HepG2 (cell line): ENCODE measurements around the gene HCFC1R1. TPM values are rescaled to one million over a fixed set of nuclear protein-coding genes. Genes with fewer than 3 reads are reported as not detected.

Experiments
- HDAC1 ChIP-seq: sonication (generic); formaldehyde crosslinking; IDR thresholded peaks from 2 replicates; pipeline ENCODE4 v1.5.1; 2020; ENCODE audit warnings: mild to moderate bottlenecking, missing genetic modification reagents
- HDAC6 ChIP-seq: fragments of 200-600 bp; sonication (generic); IDR thresholded peaks from 2 replicates; pipeline ENCODE4 v1.7.0; 2017; ENCODE audit warnings: mild to moderate bottlenecking, antibody characterized with exemption, low read length, low read depth
- HOXA9 ChIP-seq: sonication (generic); formaldehyde crosslinking; IDR thresholded peaks from 2 replicates; pipeline ENCODE4 v1.8.1; 2022; ENCODE audit warnings: missing genetic modification reagents, mild to moderate bottlenecking, moderate library complexity, borderline replicate concordance
- NONO ChIP-seq, 2 experiments: fragments of 450-650 bp in 1 of 2; sonication (generic) in 1 of 2; formaldehyde crosslinking in 1 of 2; IDR thresholded peaks in 1 of 2; conservative IDR thresholded peaks in 1 of 2; 2 replicates each; pipeline versions ENCODE4 v1.6.1 to v1.8.0; 2017 to 2022; ENCODE audit warnings: mild to moderate bottlenecking in 1 of 2, missing genetic modification reagents in 1 of 2, moderate library complexity in 1 of 2
- SOX5 ChIP-seq: IDR thresholded peaks from 2 replicates; pipeline ENCODE4 v1.6.1; 2016; ENCODE audit warnings: borderline replicate concordance
- TBX2 ChIP-seq: sonication (generic); formaldehyde crosslinking; IDR thresholded peaks from 2 replicates; pipeline ENCODE4 v1.5.0; 2020; ENCODE audit warnings: missing genetic modification reagents, mild to moderate bottlenecking, borderline replicate concordance
- ZBTB8A ChIP-seq: sonication (generic); formaldehyde crosslinking; IDR thresholded peaks from 2 replicates; pipeline ENCODE4 v1.4.0; 2020; ENCODE audit warnings: mild to moderate bottlenecking, low read depth, missing genetic modification reagents, borderline replicate concordance
- ZMYM2 ChIP-seq: sonication (generic); formaldehyde crosslinking; IDR thresholded peaks from 2 replicates; pipeline ENCODE4 v1.8.0; 2022; ENCODE audit warnings: mild to moderate bottlenecking, missing genetic modification reagents
- ZNF264 ChIP-seq: sonication (generic); formaldehyde crosslinking; IDR thresholded peaks from 2 replicates; pipeline ENCODE4 v1.4.0; 2020; ENCODE audit warnings: missing genetic modification reagents
- ZNF790 ChIP-seq: sonication (generic); formaldehyde crosslinking; IDR thresholded peaks from 2 replicates; pipeline ENCODE4 v1.8.0; 2022; ENCODE audit warnings: missing genetic modification reagents, mild to moderate bottlenecking, borderline replicate concordance
- ZNF878 ChIP-seq: sonication (generic); formaldehyde crosslinking; IDR thresholded peaks from 2 replicates; pipeline ENCODE4 v1.8.1; 2023; ENCODE audit warnings: mild to moderate bottlenecking, missing genetic modification reagents, moderate library complexity
- polyA plus RNA-seq, 8 experiments: library from polyadenylated mRNA; depleted of rRNA in 3 of 8; stranded (reverse) in 7 of 8; unstranded in 1 of 8; fragments of >200 nt; fragmentation: Illumina TruSeq in 4 of 8; extraction: Trizol in 4 of 8; gene quantifications; 2 replicates each; pipeline versions ENCODE4 v1.2.1 to v1.2.3, GENCODE V29; 2011 to 2016; ENCODE audit warnings: low read depth in 4 of 8, missing spikeins in 1 of 8, mixed read lengths in 1 of 8; ENCODE audit not compliant: insufficient read depth in 1 of 8
- total RNA-seq, 5 experiments: library from RNA; depleted of rRNA; stranded (reverse); fragments of >200 nt; fragmentation: Illumina TruSeq; extraction: Trizol; gene quantifications; 2 replicates each; pipeline ENCODE4 v1.2.3, GENCODE V29; 2016; ENCODE audit warnings: low read depth in 1 of 5
- TF ChIP-seq, protein P1 (sequence below): sonication (generic); formaldehyde crosslinking; IDR thresholded peaks from 2 replicates; pipeline ENCODE4 v1.5.0; 2020; ENCODE audit warnings: mild to moderate bottlenecking, missing genetic modification reagents
- TF ChIP-seq, protein P2 (sequence below): sonication (generic); formaldehyde crosslinking; IDR thresholded peaks from 2 replicates; pipeline ENCODE4 v1.8.1; 2022; ENCODE audit warnings: mild to moderate bottlenecking, missing genetic modification reagents
- TF ChIP-seq, protein P3 (sequence below): IDR thresholded peaks from 2 replicates; pipeline ENCODE4 v1.6.1; 2016; ENCODE audit warnings: missing compliant biosample characterization, missing genetic modification reagents, borderline replicate concordance
- TF ChIP-seq, protein P4 (sequence below): sonication (generic); formaldehyde crosslinking; IDR thresholded peaks from 2 replicates; pipeline ENCODE4 v1.5.0; 2020; ENCODE audit warnings: mild to moderate bottlenecking, missing genetic modification reagents, borderline replicate concordance

HCFC1R1 gene
- total and polyA plus RNA-seq, 2 of the 13 experiments (the other 11 are each of a cell fraction or from before 2014, with no cell fraction given) = 13.8 to 16.1 TPM

DNA sequence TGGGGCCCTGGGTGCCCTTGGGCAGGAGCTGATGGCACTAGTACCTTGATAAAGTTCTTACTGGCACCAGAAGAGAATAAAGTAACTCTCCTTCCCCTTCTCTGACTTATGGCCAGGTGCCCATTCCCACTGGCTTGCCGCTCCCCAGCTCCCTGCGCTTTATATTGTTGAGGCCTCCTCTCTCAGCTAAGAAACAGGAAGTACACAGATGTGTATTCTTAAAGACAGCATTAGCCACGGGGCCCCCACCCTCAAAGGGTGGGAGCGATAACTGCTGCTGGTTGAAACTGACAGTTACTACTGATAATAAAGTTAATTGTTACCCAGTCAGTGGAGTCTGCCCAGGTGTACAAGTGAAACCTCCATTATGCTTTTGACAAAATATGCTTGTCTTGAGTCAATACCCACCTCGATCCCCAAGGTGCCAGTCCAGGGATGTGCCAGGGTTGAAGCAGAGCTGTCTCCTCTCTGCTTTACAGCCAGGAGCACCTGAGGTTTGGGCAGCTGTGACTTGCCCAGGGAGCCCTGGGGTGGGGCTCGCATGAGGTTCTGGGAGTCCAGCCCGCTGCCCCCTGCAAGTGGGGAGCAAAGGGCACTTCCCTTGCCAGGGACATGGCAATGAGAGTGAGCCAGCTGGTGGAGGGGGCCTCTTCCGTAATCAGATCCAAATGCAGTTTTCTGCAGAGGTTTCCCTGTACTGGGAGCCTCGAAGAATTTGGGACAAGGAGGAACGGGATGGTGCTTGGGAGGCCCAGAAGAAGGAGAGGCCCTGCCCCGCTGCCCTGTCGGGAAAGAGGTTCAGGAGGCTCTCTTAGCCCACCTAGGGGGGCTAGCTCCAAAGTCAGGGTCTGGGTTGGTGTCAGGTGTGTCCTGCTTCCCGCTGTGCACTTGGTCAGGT is 16.4 kb downstream of the HCFC1R1 start (continued):
- TF ChIP-seq, protein P1, sequence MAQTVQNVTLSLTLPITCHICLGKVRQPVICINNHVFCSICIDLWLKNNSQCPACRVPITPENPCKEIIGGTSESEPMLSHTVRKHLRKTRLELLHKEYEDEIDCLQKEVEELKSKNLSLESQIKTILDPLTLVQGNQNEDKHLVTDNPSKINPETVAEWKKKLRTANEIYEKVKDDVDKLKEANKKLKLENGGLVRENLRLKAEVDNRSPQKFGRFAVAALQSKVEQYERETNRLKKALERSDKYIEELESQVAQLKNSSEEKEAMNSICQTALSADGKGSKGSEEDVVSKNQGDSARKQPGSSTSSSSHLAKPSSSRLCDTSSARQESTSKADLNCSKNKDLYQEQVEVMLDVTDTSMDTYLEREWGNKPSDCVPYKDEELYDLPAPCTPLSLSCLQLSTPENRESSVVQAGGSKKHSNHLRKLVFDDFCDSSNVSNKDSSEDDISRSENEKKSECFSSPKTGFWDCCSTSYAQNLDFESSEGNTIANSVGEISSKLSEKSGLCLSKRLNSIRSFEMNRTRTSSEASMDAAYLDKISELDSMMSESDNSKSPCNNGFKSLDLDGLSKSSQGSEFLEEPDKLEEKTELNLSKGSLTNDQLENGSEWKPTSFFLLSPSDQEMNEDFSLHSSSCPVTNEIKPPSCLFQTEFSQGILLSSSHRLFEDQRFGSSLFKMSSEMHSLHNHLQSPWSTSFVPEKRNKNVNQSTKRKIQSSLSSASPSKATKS = no peak
- TF ChIP-seq TBX2 (CRISPR knock-in tag) (no peak), HOXA9 (CRISPR knock-in tag) (no peak), ZBTB8A (CRISPR knock-in tag) (no peak), ZNF878 (no peak), NONO (IDR thresholded peaks at IDR 0.05) (no peak), NONO (CRISPR knock-in tag; conservative IDR thresholded peaks at IDR 0.05) (0 out of 2 replicates have a peak, but pooled peaks have one; percentile 36), SOX5 (CRISPR knock-in tag) (no peak), ZMYM2 (CRISPR knock-in tag) (no peak), HDAC1 (CRISPR knock-in tag) (peak; percentile 54; the same call in 1 of the 2 replicates), HDAC6 (no peak), ZNF264 (CRISPR knock-in tag) (no peak), ZNF790 (CRISPR knock-in tag) (no peak)
- TF ChIP-seq, protein P2, sequence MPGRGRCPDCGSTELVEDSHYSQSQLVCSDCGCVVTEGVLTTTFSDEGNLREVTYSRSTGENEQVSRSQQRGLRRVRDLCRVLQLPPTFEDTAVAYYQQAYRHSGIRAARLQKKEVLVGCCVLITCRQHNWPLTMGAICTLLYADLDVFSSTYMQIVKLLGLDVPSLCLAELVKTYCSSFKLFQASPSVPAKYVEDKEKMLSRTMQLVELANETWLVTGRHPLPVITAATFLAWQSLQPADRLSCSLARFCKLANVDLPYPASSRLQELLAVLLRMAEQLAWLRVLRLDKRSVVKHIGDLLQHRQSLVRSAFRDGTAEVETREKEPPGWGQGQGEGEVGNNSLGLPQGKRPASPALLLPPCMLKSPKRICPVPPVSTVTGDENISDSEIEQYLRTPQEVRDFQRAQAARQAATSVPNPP (CRISPR knock-in tag) = no peak
- TF ChIP-seq, protein P3, sequence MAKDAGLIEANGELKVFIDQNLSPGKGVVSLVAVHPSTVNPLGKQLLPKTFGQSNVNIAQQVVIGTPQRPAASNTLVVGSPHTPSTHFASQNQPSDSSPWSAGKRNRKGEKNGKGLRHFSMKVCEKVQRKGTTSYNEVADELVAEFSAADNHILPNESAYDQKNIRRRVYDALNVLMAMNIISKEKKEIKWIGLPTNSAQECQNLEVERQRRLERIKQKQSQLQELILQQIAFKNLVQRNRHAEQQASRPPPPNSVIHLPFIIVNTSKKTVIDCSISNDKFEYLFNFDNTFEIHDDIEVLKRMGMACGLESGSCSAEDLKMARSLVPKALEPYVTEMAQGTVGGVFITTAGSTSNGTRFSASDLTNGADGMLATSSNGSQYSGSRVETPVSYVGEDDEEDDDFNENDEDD (CRISPR knock-in tag) = no peak
- TF ChIP-seq, protein P4, sequence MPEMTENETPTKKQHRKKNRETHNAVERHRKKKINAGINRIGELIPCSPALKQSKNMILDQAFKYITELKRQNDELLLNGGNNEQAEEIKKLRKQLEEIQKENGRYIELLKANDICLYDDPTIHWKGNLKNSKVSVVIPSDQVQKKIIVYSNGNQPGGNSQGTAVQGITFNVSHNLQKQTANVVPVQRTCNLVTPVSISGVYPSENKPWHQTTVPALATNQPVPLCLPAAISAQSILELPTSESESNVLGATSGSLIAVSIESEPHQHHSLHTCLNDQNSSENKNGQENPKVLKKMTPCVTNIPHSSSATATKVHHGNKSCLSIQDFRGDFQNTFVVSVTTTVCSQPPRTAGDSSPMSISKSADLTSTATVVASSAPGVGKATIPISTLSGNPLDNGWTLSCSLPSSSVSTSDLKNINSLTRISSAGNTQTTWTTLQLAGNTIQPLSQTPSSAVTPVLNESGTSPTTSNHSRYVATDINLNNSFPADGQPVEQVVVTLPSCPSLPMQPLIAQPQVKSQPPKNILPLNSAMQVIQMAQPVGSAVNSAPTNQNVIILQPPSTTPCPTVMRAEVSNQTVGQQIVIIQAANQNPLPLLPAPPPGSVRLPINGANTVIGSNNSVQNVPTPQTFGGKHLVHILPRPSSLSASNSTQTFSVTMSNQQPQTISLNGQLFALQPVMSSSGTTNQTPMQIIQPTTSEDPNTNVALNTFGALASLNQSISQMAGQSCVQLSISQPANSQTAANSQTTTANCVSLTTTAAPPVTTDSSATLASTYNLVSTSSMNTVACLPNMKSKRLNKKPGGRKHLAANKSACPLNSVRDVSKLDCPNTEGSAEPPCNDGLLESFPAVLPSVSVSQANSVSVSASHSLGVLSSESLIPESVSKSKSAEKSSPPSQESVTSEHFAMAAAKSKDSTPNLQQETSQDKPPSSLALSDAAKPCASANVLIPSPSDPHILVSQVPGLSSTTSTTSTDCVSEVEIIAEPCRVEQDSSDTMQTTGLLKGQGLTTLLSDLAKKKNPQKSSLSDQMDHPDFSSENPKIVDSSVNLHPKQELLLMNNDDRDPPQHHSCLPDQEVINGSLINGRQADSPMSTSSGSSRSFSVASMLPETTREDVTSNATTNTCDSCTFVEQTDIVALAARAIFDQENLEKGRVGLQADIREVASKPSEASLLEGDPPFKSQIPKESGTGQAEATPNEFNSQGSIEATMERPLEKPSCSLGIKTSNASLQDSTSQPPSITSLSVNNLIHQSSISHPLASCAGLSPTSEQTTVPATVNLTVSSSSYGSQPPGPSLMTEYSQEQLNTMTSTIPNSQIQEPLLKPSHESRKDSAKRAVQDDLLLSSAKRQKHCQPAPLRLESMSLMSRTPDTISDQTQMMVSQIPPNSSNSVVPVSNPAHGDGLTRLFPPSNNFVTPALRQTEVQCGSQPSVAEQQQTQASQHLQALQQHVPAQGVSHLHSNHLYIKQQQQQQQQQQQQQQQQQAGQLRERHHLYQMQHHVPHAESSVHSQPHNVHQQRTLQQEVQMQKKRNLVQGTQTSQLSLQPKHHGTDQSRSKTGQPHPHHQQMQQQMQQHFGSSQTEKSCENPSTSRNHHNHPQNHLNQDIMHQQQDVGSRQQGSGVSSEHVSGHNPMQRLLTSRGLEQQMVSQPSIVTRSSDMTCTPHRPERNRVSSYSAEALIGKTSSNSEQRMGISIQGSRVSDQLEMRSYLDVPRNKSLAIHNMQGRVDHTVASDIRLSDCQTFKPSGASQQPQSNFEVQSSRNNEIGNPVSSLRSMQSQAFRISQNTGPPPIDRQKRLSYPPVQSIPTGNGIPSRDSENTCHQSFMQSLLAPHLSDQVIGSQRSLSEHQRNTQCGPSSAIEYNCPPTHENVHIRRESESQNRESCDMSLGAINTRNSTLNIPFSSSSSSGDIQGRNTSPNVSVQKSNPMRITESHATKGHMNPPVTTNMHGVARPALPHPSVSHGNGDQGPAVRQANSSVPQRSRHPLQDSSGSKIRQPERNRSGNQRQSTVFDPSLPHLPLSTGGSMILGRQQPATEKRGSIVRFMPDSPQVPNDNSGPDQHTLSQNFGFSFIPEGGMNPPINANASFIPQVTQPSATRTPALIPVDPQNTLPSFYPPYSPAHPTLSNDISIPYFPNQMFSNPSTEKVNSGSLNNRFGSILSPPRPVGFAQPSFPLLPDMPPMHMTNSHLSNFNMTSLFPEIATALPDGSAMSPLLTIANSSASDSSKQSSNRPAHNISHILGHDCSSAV (CRISPR knock-in tag) = no peak
